ENCODE data around the gene SETD7. TPM values are rescaled to one million over a fixed set of nuclear protein-coding genes. Genes with fewer than 3 reads are reported as not detected.

The SETD7 gene
- total RNA-seq, 6 experiments from 2014 or later: 31.6 to 53.7 (median 45.4) TPM

- no peak overlapping the region for H3K27ac ChIP-seq
- peak; percentile 84 to 90 (median 86) for ATAC-seq
- H3K27me3 ChIP-seq: no peaks in the 10 kb centered on the region
- TF ChIP-seq CTCF (IDR thresholded peaks at IDR 0.05) (peak; percentile 60 to 70 (median 65)), POLR2A (IDR thresholded peaks at IDR 0.05) (no peak)
- intact Hi-C loops (cut with DNase I): no loop called here
- no peaks in the 10 kb centered on the region for H3K9me3 ChIP-seq
- H3K4me3 ChIP-seq: no peak overlapping the region
- DNase-seq: peak in 2 of 3 donors; percentile 31 to 75
- peaks cover 0 to 26% (median 12%) of the 10 kb centered on the region in 4 donors for H3K36me3 ChIP-seq
- WGBS (ENCODE audit: insufficient coverage, low coverage, low lambda C conversion rate, missing lambda C conversion rate): 50% methylated on average over 6 of the region's 6 CpGs
- peaks cover 0 to 13% (median 3%) of the 10 kb centered on the region in 4 donors for H3K4me1 ChIP-seq
Measured at GRCh38 chr4:139530833-139531427, 25.1 kb downstream of the SETD7 start.

- no peaks in the 10 kb centered on the region for H3K9me3 ChIP-seq
- H3K4me3 ChIP-seq: no peak overlapping the region
- intact Hi-C loops (cut with DNase I): no loop called here
- TF ChIP-seq POLR2A (IDR thresholded peaks at IDR 0.05): no peak
- WGBS (ENCODE audit: insufficient coverage, low coverage, low lambda C conversion rate, missing lambda C conversion rate): 21% methylated on average over 2 of the region's 2 CpGs
- peak; percentile 18 to 51 (median 26) for ATAC-seq
- no peak for DNase-seq
- peaks cover 0 to 4% (median 0%) of the 10 kb centered on the region in 4 donors for H3K4me1 ChIP-seq
- H3K27me3 ChIP-seq: no peaks in the 10 kb centered on the region
- H3K27ac ChIP-seq: no peak overlapping the region
- peaks cover 0 to 28% (median 17%) of the 10 kb centered on the region in 4 donors for H3K36me3 ChIP-seq
Measured at GRCh38 chr4:139528377-139529005, 27.5 kb downstream of the SETD7 start.

GRCh38 chr4:139526928-139527327 is 29.1 kb downstream of the SETD7 start:
- Histone ChIP-seq H3K27me3 (no peaks in the 10 kb centered on the region), H3K4me3 (no peak overlapping the region), H3K9me3 (no peaks in the 10 kb centered on the region), H3K36me3 (peaks cover 0 to 28% (median 19%) of the 10 kb centered on the region in 4 donors), H3K4me1 (peaks cover 0 to 4% (median 0%) of the 10 kb centered on the region in 4 donors), H3K27ac (no peak overlapping the region)
- TF ChIP-seq POLR2A (IDR thresholded peaks at IDR 0.05) (no peak), CTCF (IDR thresholded peaks at IDR 0.05) (no peak)
- intact Hi-C loops (cut with DNase I): no loop called here
- DNase-seq (no peak), ATAC-seq (no peak)
- 93% methylated on average over 2 of the region's 2 CpGs for WGBS (ENCODE audit: insufficient coverage, low coverage, low lambda C conversion rate, missing lambda C conversion rate)

GRCh38 chr4:139525414-139525813 is 30.6 kb downstream of the SETD7 start:
- H3K27ac ChIP-seq: no peak overlapping the region
- H3K36me3 ChIP-seq: peaks cover 0 to 35% (median 21%) of the 10 kb centered on the region in 4 donors
- TF ChIP-seq POLR2A (IDR thresholded peaks at IDR 0.05) (no peak), CTCF (IDR thresholded peaks at IDR 0.05) (no peak)
- no peaks in the 10 kb centered on the region for H3K4me1 ChIP-seq
- no peaks in the 10 kb centered on the region for H3K27me3 ChIP-seq
- DNase-seq (no peak), ATAC-seq (no peak)
- H3K4me3 ChIP-seq: no peak overlapping the region
- intact Hi-C loops (cut with DNase I): no loop called here
- H3K9me3 ChIP-seq: no peaks in the 10 kb centered on the region
- 30% methylated on average over 2 of the region's 2 CpGs for WGBS (ENCODE audit: insufficient coverage, low coverage, low lambda C conversion rate, missing lambda C conversion rate)

GRCh38 chr4:139524062-139524631 is 31.9 kb downstream of the SETD7 start:
- Histone ChIP-seq H3K9me3 (no peaks in the 10 kb centered on the region), H3K4me1 (no peaks in the 10 kb centered on the region), H3K36me3 (peaks cover 0 to 45% (median 24%) of the 10 kb centered on the region in 4 donors), H3K27ac (no peak overlapping the region), H3K4me3 (no peak overlapping the region), H3K27me3 (no peaks in the 10 kb centered on the region)
- peak in 1 of 4 donors; percentile 36 for ATAC-seq
- TF ChIP-seq CTCF (IDR thresholded peaks at IDR 0.05) (no peak), POLR2A (IDR thresholded peaks at IDR 0.05) (no peak)
- DNase-seq: no peak
- WGBS (ENCODE audit: insufficient coverage, low coverage, low lambda C conversion rate, missing lambda C conversion rate): 75% methylated on average over 2 of the region's 4 CpGs
- intact Hi-C loops (cut with DNase I): no loop called here
